IPS DF 19.7 (cell line): Measurements from ENCODE around the gene TACO1.

Experiments used
- DNase-seq: peaks from one replicate; pipeline ENCODE4 v3.0.0-alpha.2; 2013; ENCODE audit warnings: low read depth, low spot score

Gene TACO1

DNA sequence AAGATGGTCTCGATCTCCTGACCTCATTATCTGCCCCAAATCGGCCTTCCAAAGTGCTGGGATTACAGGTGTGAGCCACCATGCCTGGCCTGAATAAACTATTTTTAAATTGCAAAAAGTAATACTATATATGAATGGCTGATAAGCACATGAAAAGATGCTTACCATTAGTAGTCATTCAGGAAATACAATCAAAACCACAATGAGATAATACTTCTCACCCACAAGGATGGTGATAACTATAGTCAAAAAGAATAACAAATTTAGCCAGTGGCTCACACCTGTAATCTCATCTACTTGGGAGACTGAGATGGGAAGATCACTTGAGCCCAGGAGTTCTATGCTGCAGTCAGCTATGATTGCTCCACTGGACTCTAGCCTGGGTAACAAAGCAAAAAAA is 2.4 kb upstream of the TACO1 start:
- no peak for DNase-seq

DNA sequence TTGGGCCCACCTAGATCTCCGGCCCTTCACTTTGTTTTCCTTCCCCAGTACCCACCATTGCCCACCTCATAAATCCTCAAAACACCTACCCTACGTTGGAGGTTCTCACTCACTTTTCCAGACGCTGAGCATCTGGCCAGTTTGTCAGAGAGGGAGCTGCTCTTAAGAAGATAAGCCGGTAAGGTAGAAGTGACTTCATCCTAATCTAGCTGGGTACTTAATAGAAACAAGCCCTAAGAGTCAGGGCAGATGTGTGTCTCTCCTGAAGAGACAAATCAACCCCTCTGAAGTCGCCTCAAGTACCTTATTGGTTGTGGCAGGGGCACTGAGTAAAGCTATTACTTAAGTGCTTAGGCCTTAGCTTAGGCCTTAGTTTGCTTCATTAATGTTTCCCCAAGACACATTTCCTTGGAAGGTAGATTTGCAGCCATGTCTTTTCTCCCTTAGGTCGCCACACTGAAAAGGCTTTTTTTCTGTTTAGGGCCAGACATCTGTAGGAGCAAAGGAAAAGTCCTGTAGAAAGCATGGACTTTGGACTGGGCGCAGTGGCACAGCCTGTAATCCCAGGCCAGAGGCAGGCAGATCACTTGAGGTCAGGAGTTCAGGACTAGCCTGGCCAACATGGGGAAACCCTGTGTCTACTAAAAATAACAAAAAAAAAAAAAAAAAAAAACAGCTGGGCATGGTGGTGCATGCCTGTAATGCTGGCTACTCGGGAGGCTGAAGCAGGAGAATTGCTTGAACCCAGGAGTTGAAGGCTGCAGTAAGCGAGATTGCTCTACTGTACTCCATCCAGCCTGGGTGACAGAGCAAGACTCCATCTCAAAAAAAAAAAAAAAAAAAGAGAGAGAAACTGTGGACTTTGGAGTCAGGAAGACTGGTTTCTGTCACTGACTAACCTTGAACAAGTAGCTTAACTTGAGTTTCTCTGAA is 1.0 kb downstream of the TACO1 start:
- DNase-seq, result no peak

DNA sequence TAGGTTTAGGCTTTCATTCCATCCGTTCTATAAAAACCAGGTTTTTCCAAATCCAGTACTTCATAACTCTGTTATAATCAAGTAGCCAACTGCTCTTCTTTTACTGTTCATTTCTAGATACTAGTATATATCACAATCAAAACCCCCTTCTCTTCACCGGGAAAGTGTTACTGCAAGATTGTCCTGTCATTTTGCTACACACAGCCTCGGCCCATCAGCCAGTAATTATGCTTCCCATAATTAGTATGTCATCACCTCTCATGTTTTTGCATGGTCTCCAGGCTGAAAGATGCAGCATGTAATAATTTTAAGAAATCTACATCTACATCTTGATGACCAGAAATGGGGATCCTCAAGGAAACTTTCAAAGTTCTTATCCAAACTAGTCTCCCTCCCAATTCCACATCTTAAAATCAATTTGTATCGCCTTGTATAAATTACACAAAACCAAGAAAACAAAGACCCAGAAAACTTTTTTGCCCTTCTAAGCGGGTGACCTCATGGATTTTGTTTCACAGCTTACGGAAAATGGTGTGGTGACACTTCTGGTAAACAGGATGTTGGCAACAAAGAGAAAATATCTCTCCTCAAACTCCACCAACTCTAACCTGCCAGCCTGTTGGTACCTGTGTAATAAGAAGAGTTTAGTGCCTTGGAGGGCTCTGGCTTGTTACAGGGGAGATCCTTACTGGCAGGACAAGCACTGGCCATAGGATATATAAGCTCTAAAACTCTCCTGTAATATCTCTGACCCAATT is 9.3 kb downstream of the TACO1 start:
- DNase-seq, result no peak

DNA sequence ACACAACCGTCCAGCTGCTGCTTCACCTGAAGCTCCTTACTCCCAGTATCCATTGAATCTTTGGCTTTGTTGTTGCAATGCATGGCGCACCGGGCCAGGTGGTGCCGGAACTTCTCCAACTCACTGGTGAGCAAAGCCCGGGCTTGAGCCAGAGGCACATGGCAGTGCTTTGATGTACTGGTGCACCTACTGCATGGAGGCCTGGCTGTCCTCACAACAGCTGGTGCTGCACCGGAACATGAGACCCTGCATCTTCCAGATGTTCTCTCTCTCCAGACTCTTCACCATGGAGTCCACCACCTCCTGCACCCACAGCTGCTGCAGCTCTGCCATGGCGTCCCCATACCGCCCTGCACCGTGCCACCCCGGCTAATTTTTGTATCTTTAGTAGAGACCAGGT is 10.2 kb downstream of the TACO1 start:
- no peak for DNase-seq

DNA sequence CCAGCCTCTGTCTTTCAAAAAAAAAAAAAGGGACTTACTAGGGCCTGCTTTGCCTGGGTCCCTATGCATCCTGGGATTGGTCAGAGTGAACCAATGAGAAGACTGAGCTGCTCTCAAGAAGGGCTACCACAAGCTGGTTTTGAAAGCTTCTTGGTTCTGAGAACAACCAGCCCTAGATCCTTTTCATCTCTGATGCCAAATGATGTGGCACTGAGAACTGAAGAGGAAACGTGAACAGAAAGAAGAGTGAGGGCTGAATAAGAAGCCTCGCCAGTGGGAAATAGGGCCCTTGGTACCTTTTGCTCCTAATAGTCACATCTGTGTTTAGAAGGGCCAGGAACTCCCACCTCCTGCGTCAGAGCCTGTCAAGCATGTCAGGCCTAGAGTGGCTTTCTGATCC is 10.7 kb downstream of the TACO1 start:
- no peak for DNase-seq

DNA sequence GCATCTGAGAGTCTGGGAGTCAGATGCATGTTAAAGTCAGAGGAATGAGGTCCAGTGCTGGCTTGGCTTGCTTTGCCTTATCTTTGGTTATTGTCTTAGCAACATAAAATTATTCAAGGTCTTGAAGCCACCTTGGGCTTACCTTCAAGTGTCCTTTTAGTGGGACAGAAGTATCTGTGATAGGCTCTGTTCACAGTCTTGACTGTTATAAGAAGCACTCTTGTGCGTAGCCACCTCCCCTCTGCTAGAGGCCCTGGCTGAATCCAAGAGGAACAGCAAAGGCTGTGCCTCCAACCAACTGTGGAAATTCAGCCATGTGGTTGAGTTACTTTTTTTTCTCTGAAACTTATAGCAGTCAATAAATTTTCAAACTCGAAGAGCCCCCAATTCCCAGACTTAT is 13.0 kb downstream of the TACO1 start:
- DNase-seq, result no peak

DNA sequence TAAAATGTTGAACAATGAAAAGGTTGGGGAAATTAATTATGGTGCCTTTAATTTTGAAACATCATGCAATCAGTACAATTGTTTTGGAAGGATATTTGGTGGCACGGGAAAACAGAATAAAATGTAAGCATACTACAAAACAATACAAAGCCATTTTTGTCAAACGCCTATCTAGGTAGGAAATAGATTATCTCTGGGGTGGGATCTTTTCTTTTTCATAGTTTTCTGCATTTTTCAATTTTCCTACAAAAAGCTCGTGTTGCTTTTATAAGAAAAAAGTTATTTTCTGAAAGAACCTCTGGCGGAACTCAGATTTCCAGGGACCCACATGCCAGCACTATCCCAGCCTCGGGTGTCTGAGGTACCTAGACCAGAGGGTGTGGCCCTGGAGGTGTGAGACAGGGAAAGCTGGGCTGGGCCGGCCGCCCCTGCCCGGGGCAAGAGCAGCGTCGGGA is 20.6 kb downstream of the TACO1 start:
- DNase-seq, result no peak

DNA sequence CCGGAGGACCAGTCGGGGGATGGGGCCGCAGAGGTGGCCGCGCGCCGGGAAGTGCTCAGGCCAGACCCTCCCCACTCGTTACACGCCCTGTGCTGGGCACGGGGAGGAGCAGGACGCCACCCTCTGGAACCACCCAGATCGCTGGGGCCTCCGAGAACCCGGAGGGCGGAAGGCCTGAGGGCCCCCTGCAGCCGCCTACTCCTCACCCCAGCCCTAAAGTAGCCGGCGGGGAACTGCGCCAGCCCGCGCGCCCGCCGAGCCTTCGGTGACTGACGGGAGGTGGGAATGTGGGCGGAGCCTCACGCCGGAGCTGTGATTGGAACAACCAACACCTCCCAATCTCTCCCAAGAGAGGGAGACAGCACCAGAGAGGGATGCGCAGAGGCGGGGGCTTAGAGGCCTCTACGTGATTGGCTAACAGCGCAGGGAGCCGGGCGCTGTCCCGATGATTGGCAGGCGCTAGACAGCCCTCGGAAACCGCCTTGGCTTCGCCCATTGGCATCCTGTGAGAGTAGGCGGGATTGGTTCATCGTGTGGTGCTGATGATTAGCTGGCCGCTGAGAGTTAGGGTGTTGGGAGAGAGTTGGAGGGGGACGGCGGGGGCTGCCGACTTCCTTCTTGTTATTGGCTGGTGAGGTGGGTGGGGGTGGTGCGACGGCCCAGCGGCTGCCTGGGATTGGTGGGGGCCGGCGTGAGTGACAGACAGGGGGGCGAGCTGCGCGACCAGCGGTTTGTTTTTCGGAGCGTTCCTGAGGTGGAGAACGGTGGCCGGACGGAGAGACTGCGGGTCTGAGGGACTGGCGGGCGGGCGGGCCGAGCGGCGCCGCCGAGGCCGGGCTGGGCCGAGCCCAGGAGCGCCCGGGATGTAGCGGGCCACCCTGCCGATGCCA is 21.2 kb downstream of the TACO1 start, which contains the start of gene MAP3K3:
Gene MAP3K3, plus strand, starts transcription at position 734 of the 890 bp plus-strand sequence. CDS start 343 bp downstream, outside the sequence.
- peak; percentile 99 for DNase-seq

DNA sequence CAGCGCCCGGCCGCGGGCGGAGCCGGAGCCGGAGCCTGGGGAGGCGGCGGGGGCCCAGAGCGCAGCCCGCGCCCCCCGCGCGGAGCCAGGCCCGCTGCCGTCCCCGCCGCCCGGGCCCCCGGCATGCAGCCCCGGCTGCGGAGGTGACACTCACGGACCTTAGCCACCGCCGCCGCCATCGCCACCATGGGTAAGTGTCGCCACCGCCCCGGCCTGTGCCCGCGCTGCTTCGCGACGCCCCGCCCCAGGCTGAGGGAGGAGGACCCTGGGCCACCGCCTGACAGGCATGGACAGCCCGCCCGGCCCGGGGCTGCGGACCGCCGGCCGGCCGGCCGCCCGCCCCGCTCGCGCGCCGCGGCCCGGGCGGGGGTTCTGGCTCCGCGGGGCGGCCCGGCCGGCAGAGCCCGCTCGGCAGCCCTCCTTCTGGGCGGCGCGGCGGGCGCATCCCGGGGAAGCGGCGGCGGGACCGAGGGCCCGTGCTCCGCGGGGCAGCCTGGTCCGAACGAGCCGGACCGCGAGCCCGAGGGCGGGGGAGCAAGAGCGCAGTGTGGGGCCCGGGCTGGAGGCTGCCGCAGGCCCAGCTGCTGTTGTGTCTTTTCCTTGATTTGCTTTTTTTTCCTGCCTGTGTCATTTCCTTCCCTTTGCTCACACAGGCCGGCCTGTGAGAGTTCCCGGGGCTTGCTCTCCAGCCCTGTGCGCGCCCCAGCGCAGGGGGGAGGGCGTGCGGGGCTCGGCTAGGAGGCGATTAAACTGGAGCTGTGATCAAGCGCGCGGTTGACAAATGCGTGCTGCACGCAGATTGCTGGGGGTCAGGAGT is 22.1 kb downstream of the TACO1 start:
- DNase-seq, result no peak

DNA sequence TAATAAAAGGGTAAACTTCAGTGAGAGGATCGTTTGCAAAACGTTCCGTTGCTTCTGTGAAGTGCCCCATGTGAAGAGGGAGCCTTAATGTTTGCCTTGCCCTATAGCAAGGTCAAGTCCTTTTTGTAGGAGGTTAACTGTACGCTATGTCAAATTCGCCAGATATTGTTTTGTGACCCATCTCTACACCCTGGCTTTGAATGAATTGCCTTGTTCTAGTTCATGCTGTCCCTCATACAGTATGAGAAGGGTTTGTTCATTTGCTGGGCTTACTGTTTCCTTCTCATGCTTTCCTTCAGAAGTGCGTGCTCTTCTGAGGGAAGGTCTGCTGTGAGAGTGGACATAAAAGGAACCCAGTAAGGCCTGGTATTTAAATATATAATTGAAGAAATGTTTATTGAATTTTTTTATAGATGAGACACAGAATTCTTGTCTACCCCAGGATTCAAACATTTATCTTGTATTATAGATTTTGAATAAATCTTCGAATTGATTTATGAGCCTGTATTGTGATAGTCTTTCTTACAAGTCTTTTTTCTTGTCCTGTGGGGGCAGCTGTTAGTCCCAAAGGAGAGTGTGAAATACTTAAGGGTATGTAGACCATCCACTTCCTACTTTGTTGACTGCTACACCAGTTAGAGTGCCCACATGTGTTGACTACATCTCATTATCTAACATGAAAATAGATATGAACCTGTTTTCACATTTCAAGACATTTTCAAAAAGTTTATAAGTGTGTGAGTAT is 23.3 kb downstream of the TACO1 start:
- no peak for DNase-seq

DNA sequence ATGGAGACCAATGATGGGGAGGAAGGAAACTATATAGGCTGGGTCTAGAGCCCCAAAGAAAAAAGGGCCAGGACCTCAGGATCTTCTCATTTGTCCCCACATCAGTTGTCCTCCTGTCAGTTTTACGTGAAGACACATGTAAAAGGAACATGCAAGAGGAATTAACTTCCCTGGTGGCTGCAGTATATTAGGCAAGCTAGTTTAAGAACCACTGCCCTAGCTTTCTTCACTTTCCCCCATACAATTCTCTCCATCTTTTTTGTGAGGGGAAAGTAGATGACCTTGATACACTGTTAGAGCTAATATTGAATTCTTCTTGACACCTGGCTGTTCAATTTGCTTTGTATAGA is 23.8 kb downstream of the TACO1 start:
- DNase-seq, result no peak

DNA sequence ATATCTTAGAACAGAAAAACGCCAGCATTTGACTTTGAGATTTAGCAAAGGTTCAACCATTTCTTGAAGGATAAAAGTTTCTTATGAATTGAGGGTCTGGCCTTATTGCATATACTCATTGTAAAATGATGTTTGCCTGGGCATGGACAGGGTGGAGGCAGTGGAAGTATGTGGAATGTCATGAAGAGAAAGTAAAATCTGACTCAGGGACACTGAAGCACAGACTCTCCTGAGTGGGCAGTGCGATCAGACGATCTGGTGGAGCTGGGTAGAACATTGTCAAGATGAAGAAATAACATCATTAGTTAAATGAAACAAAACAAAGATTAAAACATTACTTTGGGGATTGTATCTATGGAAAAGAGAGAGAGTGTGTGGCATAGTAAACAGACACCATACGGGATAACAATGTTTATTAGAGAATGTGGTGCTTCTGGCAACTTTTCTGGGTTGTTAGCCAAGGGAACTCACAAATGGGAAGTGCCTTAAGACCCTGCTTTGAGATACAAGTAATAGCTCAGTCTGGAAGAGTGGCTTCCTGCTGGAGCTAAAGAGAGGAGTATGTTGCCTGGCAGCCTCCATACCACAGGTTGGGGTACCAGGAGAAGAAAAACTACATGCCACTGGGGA is 26.0 kb downstream of the TACO1 start:
- no peak for DNase-seq

DNA sequence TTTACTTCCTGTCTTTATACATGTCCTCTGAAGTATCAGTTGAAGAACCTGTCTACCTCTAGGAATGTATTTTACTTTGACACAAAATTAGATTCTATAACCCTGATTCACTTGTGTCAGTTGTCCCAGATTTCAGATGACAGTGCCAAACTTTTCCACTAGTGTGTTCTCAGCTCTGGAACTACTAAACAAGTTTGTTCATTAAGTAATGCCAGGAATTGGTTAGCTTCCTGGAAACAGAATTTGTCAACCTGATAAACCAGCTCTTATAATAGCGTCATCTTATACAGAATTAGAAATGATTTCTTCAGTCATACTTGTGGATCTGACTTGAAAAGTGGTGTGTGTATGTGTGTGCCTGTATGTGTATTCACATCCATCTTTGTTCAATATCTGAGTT is 28.9 kb downstream of the TACO1 start:
- DNase-seq, result no peak

DNA sequence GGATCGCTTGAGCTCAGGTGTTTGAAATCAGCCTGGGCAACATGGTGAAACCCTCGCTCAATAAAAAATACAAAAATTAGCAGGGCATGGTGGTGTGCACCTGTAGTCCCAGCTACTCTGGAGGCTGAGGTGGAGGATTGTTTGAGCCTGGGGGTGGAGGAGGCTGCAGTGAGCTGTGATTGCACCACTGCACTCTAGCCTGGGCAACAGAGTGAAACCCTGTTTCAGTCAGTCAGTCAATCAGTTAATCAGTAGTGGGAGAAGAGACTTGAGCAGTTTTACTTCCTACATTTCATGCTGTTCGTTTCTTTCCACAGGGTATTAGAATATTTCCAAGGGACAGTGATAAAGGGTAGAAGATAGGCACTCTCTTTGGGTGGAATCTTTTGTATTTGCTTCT is 30.4 kb downstream of the TACO1 start:
- DNase-seq, result no peak

DNA sequence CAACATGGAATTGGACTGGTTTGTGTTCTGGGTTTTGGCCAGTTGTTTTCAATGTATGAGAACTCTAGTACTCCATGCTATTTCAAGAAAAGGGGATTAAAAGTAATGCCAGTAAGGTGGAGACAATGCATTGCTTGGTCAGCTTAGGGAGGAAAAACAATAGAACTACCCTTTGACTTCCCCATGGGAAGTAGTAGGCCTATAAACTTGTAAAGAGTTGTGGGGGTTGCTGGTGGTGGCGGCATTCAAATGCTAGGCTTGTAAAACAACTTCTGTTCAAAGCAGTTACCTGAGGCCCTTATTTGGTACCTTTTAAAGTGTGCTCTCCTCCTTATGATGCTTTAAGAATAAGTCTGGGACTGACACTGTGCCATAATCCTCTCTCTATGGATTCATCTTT is 30.9 kb downstream of the TACO1 start:
- DNase-seq, result no peak

DNA sequence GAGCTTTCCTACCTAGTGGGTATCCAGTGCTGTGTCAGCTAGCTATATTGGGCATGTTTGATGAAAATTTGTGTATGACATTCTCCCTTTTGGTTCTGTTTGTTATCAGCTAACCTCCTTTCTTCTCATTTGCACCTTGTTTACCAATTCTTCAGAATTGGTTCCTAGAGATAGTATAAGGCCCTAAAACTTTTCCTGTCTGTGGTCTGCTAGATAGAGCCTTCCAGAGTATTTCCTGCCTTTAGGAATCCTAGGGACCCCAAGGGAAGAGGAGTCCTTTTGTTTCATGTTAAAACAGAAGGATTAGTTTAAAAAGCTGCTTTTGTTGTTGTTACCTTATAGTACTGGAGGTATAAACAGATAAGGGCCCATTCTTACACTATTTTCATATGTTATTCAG is 33.0 kb downstream of the TACO1 start:
- no peak for DNase-seq

DNA sequence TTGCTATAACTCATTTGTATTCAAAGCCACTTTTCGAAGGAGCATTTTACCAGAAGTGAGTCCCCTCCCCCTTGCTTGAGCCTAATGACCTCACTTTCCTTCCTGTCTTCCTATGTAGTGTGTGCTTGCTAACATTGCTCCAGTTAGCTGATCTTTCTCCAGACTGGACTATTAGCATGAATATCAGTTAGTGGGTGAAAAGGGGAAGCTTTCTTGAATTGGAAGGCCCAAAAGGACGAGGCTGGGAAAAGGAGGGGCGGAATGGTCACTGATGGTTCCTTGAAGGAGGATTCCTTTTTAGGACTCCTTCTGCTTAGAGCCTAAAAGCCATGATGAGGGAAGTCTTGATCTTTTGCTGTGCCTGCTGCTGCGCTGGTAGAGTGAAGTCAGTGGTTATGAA is 33.5 kb downstream of the TACO1 start:
- DNase-seq, result no peak

DNA sequence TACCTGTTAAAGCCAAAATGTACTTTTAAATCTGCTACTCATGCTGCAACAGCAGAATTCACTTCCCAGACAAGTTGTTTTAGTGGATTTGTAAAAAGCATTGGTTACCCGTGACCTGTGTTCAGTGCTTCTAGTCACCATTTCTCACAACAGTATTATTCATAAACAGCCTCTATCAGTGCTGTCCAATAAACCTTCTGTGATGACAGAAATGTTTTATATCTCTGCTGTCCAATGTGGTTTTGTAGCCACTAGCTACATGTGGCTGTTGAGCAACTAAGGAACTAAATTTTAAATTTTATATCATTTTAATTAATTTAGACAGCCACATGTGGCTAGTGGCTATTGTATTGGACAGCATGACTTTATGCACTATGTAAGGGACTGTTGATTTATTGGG is 34.1 kb downstream of the TACO1 start:
- DNase-seq, result no peak

DNA sequence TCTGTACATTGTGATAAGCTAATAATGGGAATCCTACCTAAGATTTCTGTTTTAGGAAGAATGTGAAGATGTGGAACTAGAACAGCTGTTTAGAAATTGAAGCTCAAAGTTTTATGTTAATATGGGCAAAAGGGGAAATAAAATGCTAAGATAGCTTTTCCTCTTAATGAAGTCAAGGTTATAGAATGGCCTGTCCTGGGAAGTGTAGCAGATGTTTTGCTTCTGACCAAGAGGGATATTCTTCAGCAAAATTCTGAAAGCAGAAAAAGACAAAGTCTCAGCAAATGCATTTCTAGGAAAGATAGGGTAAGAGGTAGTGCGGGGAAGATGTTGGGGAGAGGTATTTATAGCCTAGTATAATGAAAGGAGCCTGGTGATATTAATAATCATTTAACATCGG is 34.6 kb downstream of the TACO1 start:
- DNase-seq, result no peak

DNA sequence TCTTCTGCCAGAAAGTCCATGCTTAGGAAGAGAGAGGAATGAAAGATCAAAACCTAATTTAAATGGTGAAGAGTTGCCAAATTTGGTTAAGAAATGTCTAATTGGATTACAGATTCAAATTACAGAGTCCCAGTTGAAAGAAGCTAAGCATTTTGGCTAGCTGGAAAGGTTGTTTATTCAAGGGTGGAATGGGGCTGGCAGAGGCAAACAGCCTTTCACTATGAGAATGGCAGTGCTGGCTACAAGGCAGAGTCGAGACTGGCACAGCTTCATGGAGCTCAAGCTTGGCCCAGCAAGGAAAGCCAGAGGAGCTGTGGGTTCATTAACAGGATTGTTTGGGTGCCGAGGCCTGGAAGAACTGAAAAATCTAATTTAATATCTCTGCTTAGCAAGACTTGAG is 35.1 kb downstream of the TACO1 start:
- DNase-seq, result no peak
